DMS 273 treated with DMSO at 0.1 percent for 48 hours (cell line): Measurements from ENCODE around the gene PPM1H.

Experiments
- DNase-seq: peaks from one replicate; lab custom pipeline; 2025; lab: John Stamatoyannopoulos, UW

Gene PPM1H

GRCh38 chr12:62799766-62800406 lies 135.1 kb downstream of the PPM1H start:
- DNase-seq: no peak

GRCh38 chr12:62799126-62799736 lies 135.7 kb downstream of the PPM1H start:
- peak; percentile 6 for DNase-seq

DNA sequence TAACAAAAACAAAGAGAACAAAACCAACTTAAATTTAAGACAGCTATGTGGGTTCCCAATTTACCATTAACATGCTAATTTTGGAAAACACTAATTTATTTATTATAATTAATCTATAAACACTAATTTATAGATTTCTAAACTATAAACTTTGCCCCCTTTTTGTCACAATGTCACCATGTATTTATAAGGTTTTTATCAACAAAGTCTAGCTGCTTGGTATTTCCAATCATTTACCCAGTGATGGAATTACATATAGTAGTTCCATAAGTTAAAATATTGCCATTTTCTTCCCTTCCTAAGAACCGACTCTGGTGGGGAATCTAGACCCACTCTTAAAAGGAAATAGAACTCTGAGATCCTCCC lies 140.7 kb downstream of the PPM1H start:
- DNase-seq: no peak

- DNase-seq: peak; percentile 75
Observed at GRCh38 chr12:62793256-62794217, 141.4 kb downstream of the PPM1H start.

DNA sequence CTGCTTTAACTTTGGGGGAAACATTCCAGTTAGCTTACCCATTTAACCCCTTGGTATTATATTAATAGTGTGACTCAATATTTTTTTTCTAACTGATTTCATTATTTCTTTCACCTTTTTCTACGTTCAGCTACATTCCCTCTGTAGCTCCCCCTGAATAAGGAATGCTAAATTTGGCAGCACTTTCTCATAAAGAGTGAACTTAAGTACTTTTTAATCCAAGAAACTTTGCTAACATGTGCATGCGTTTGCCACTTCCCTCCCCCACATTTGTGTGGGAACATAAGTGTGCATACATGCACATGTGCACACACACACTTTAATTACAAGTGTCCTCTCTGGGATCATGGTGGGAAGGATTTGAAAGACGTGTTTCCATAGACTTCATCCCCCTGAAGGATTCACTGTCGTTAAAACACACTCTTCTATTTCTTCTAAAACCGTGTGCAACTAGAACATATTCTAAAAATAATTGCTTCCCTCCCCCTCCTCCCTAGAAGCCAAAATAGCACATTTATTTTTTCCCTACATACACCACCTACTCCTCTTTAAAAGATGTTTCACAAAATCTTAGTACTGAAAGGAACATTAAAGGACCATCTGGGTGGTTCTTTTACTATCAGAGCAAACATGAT lies 142.6 kb downstream of the PPM1H start:
- DNase-seq: no peak

DNA sequence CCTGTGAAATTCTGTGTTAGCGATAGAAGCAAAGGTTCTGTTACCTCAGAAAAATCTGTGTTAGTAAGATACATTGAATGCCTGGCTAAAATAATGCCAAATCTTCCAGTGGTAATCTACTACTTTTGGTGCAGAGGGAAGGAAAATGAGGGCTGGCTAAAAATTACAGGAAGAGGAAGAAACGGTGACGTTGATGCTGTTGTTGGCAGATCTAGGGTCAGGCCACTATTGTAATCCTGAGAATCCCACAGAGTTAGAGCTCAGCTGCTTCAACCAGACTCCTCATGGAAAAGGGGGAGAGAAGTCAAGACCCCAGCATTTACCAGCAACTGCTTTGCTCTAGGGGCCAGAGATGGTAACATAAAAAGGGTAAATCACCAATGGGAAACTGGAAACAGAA lies 145.1 kb downstream of the PPM1H start:
- no peak for DNase-seq

DNA sequence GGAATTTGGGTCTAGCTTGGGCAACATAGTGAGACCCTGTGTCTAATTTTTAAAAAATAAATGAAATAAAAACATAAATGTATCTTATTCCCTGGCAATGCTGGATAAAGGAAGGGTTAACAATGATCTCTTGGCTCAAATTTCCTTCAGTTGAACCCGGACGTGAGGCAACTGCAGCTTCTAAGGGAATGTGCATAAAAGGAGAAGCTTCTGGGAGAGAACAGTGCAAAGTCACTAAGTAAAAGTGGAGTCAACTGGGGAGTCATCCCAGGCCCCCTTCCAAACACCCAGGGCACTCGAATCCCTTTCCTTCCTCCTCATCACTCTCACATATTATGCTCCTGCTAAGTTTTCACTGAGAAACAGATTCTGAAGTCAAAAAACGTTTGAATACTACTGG lies 147.3 kb downstream of the PPM1H start:
- no peak for DNase-seq

DNA sequence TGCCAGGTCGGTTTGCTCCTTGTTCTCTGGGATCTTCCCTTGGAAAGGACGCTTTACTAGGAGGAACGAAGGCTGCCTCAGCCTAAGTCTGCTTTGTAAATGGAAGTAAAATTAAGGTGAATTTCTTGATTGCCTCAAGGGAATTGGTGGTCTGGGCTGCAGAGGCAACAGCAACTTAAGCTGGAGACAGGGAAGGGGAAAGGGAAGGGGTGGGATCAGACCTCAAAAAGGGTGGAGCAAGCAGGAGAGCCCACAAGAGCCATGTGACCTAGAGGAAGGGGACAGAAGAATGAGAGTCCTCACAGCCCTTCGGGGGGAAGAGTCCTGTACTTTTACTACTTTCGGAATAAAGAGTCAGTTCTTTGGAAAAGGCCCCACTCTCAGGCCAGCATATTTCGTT lies 147.9 kb downstream of the PPM1H start:
- no peak for DNase-seq

GRCh38 chr12:62785941-62786559 lies 148.9 kb downstream of the PPM1H start:
- no peak for DNase-seq

DNA sequence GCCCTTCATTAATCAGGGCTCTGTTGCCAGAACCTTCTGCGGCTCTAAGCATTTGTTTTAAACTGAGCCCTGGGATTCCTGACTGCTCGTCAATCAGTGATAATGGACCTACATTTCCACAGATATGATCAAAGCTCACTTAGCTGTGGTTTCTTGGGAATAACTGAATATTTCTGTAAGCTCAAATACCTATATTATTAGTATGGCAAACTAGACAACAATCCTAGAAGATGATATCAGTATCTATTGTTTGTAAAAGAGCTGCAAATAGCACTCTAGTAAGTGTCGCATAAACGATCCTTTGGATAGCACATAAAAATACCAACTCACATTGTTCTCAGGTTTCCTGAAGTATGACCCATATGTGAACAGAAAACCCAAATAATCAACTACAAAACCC lies 150.4 kb downstream of the PPM1H start:
- no peak for DNase-seq

GRCh38 chr12:62783881-62784280 lies 151.1 kb downstream of the PPM1H start:
- no peak for DNase-seq

- DNase-seq: no peak
Observed at GRCh38 chr12:62781136-62781880, 153.6 kb downstream of the PPM1H start.

DNA sequence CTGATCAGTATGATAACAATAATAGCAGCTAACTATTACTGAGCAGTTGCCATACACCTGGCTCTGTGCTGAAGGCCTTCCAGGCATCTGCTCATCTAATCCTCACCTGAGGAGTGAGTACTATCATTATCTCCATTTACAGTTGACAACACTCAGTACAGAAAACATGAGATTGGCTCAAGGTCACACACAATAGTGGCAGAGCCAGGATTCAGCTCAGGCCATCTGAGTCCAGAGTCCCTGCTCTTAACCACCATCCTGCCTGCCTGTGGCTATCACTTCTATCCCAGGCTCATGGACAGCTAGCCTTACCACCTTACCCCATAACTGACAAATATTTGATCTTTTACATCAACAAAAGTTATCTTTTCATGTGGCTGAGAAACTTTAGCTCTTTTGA lies 155.5 kb downstream of the PPM1H start:
- no peak for DNase-seq

DNA sequence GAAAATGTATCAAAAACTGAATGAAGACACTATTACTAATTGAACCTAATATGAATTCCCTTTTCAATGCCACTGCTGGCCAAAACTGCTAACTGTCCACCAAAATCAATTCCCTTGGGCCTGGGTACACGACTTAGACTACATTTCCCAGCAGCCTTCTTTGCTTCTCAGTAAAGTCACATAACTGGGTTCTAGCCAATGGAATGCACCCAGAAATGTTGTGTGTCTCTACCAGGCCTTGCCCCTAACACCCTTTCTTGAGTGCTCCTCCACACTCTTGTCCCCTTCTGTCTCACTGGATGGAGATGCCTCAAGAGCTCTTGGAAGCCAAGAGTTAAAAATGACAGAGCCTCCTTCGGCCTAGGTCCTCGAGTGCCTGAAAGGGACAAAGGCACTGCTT lies 156.8 kb downstream of the PPM1H start:
- DNase-seq: no peak

GRCh38 chr12:62776997-62777396 lies 158.0 kb downstream of the PPM1H start:
- DNase-seq: no peak

DNA sequence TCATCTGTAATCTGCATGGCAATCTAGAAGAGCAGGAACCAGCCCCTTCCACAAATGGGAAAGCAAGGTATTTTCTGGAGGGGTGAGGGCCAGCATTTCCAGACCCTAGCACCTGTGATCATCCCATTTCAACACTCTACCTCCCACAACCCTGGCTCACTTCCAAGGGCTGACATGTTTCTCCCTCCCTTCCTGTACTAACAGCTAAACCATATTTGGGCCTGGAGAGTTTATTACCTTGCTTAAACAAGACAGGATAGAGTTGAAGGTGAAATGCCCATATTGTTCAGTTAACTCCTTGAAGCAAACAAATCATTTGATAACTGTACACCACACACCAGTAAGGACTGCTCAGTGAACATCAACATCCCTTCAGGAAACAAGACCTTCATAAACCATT lies 158.4 kb downstream of the PPM1H start:
- DNase-seq: no peak

- no peak for DNase-seq
Observed at GRCh38 chr12:62774794-62775193, 160.2 kb downstream of the PPM1H start.

GRCh38 chr12:62772416-62772955 lies 162.5 kb downstream of the PPM1H start:
- no peak for DNase-seq

- no peak for DNase-seq
Observed at GRCh38 chr12:62771828-62772227, 163.1 kb downstream of the PPM1H start.

- DNase-seq: no peak
Observed at GRCh38 chr12:62770381-62770780, 164.6 kb downstream of the PPM1H start.

DNA sequence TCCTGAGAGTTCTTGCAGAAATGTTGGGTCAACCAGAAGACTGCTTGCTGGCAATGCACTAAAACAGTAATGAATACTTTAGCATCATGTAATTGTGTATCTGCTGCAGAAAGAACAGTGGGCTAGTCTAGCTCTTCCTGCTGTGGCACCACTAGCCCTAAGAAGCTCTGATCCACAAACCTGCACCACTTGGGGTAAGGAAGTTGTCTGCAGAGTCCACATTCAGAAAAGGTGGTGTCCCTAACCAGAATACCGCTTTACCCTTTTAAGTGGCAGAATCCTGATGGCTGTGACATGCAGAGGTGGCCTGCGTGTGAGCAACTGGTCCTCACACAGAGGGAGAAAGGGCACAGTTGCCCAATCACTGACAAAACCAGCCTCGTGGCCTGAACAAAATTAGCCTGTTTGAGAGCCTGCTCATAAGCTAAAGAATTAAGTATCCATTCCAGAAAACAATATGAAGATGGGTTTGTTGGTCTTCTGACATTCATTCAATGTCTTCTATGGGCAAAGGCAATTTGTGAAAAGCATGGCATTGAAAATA lies 165.8 kb downstream of the PPM1H start:
- no peak for DNase-seq
